Vagina (tissue), 2 donors: ENCODE measurements around the gene WBP1. TPM values are rescaled to one million over a fixed set of nuclear protein-coding genes. Genes with fewer than 3 reads are reported as not detected.
A peak's percentile ranks its signal among the peaks of the same experiment; 100 is the strongest.
"Not testable (repeated sequence)": the region's sequence is repeated elsewhere in the genome, so short reads cannot be mapped to it uniquely, and the experiment has no call there.

Experiments
- DNase-seq, 2 donors: peaks; one replicate each; pipeline ENCODE4 v3.0.0-alpha.2; 2017; ENCODE audit errors: extremely low spot score in 2 of 2
- H3K27ac ChIP-seq: fragments of 200-600 bp; sonication (generic); one replicate; pipeline ENCODE4 v1.5.1; 2019
- H3K27me3 ChIP-seq: fragments of 200-600 bp; sonication (generic); one replicate; pipeline ENCODE4 v1.5.1; 2019
- H3K36me3 ChIP-seq, 2 donors: fragments of 200-600 bp; sonication (generic); one replicate each; pipeline ENCODE4 v1.5.1; 2017 to 2019
- H3K4me1 ChIP-seq: fragments of 200-600 bp; sonication (generic); one replicate; pipeline ENCODE4 v1.5.1; 2019
- H3K4me3 ChIP-seq, 2 donors: fragments of 200-600 bp; sonication (generic); 1 replicate in 1 of 2; 2 replicates in 1 of 2; pipeline ENCODE4 v1.5.1; 2016 to 2019
- H3K9me3 ChIP-seq: fragments of 200-600 bp; sonication (generic); one replicate; pipeline ENCODE4 v1.5.1; 2019
- POLR2A ChIP-seq, 2 donors: fragments of 450-650 bp; IDR thresholded peaks; one replicate each; pipeline ENCODE4 v1.6.1; 2017; ENCODE audit warnings: antibody characterized with exemption in 2 of 2, mild to moderate bottlenecking in 2 of 2, moderate library complexity in 2 of 2
- POLR2AphosphoS5 ChIP-seq, 2 donors: sonication (generic); formaldehyde crosslinking; IDR thresholded peaks; one replicate each; pipeline ENCODE4 v1.9.0; 2017; ENCODE audit warnings: antibody characterized with exemption in 2 of 2, mild to moderate bottlenecking in 2 of 2, low read depth in 1 of 2; ENCODE audit not compliant: insufficient read depth in 1 of 2
- intact Hi-C: fragments of 100-400 bp; cut with DNase I; formaldehyde crosslinking; loops from one replicate; pipeline ENCODE4 v1.15.1; 2023
- total RNA-seq: library from RNA; depleted of rRNA; stranded (reverse); fragments of >200 nt; gene quantifications from one replicate; pipeline ENCODE4 v1.2.3, GENCODE V29; 2016
- TF ChIP-seq, protein P1 (sequence below), 3 experiments: fragments of 450-650 bp in 2 of 3; fragments of 200-600 bp in 1 of 3; sonication (generic) in 1 of 3; IDR thresholded peaks; one replicate each; pipeline ENCODE4 v1.5.1; 2017 to 2019; ENCODE audit warnings: antibody characterized with exemption in 3 of 3, mild to moderate bottlenecking in 2 of 3, moderate library complexity in 2 of 3

The WBP1 gene
- total RNA-seq, 1 donor from 2014 or later, result 63.1 TPM

DNA sequence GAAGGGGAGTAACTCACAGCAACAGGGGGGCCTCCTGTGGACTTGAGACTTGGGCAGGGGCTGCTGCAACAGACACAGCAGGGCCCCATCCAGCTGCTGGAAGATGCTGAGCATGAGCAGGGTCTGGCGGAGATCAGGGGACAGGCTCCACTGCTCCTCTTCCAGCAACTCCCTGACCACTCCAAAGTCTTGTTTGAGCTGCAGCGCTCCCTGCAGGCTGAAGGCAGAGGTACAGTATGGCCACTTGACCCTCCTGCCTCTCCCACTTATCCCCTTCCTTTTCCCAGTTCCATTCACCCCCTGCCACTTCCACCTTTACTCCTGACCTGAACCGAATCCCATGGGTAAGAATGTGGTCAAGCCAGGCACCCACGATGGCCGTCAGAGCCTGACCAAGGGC lies 16.7 kb downstream of the WBP1 start:
- peaks cover 0 to 20% of the 10 kb centered on the region in 2 donors for H3K36me3 ChIP-seq
- H3K4me1 ChIP-seq, result peaks cover 23% of the 10 kb centered on the region
- no peak for DNase-seq
- H3K9me3 ChIP-seq, result no peaks in the 10 kb centered on the region
- H3K27me3 ChIP-seq, result no peaks in the 10 kb centered on the region
- H3K4me3 ChIP-seq, result no peak overlapping the region
- no peak for TF ChIP-seq POLR2A (IDR thresholded peaks at IDR 0.05)
- TF ChIP-seq, protein P1, sequence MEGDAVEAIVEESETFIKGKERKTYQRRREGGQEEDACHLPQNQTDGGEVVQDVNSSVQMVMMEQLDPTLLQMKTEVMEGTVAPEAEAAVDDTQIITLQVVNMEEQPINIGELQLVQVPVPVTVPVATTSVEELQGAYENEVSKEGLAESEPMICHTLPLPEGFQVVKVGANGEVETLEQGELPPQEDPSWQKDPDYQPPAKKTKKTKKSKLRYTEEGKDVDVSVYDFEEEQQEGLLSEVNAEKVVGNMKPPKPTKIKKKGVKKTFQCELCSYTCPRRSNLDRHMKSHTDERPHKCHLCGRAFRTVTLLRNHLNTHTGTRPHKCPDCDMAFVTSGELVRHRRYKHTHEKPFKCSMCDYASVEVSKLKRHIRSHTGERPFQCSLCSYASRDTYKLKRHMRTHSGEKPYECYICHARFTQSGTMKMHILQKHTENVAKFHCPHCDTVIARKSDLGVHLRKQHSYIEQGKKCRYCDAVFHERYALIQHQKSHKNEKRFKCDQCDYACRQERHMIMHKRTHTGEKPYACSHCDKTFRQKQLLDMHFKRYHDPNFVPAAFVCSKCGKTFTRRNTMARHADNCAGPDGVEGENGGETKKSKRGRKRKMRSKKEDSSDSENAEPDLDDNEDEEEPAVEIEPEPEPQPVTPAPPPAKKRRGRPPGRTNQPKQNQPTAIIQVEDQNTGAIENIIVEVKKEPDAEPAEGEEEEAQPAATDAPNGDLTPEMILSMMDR (IDR thresholded peaks at IDR 0.05), result no peak
- TF ChIP-seq POLR2AphosphoS5 (IDR thresholded peaks at IDR 0.05; ENCODE audit: insufficient read depth in 1 of 2, low read depth in 1 of 2), result no peak
- no peak overlapping the region for H3K27ac ChIP-seq
- intact Hi-C loops, result no loop called here

DNA sequence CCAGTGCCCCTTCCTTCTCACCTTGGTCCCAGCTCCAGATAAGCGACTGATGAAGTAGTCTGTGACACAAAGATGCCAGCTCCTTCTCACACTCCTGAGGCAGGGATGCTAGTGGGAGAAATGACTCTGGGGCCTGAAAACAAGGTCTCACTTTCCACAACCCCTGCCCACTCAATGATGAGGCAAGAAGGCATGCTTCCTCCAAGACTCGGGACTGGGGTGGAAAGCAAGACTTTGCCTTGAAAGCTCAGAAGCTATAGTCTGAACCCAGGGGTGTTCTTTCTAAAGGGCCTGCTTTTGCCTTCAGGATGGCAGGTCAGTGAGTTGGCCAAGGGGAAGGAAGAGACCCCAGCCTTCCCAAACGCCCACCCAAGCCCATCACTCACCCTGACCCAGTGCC lies 23.2 kb downstream of the WBP1 start:
- TF ChIP-seq, protein P1 (IDR thresholded peaks at IDR 0.05), result no peak
- no peak for TF ChIP-seq POLR2AphosphoS5 (IDR thresholded peaks at IDR 0.05; ENCODE audit: insufficient read depth in 1 of 2, low read depth in 1 of 2)
- no peak for TF ChIP-seq POLR2A (IDR thresholded peaks at IDR 0.05)
- Histone ChIP-seq H3K4me3 (peak overlapping the region; percentile 75 to 79), H3K4me1 (peaks cover 35% of the 10 kb centered on the region), H3K9me3 (no peaks in the 10 kb centered on the region), H3K27me3 (no peaks in the 10 kb centered on the region), H3K27ac (no peak overlapping the region), H3K36me3 (peaks cover 0 to 5% of the 10 kb centered on the region in 2 donors)
- intact Hi-C loops, result loop anchor here (10.0 kb wide), 1 partner anchor 747 kb away; the partner anchor contains the start of gene TPRKB
- no peak for DNase-seq

DNA sequence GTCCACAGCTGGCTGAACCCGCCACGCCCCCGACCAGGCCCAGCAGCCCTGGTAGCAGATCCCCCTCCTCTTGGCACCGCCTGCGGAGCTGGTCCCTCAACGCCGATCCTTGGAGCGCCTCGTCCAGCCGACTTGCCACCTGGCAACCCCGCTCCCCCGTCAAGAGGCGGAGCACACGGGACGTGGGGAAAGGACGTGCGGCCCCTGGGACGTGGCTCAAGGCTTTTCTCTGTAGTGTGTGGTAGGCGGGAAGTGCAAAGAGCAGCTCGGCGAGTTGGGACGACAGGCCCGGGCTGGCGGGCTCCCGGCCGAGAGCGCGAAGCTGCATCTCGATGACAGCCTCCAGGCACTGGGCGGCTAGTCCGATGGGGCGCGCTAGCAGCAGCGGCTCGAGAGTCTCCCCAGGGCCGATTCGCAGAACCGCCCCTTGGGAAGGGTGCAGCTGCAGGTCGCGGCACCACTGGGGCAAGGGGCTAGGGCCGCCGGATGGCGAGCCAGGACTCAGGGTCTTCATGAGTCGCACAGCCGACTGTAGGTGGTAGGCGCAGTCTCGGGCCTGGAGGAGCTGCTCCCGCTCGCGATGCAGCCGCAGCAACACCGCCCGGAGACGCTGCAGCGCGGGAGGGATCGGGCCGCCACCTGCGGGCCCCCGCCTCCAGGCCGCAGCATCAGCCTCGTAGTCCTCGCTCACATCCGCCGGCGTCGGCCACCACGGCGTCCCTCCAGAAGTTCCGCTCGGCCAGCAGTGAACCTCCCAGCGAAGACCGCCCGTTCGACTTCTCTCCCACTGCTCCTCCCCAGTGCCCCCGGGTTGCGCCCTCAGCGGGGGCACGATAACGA lies 23.9 kb downstream of the WBP1 start:
- peaks cover 0 to 5% of the 10 kb centered on the region in 2 donors for H3K36me3 ChIP-seq
- H3K27me3 ChIP-seq, result no peaks in the 10 kb centered on the region
- peak overlapping the region; percentile 87 for H3K27ac ChIP-seq
- H3K4me3 ChIP-seq, result peak overlapping the region; percentile 75 to 79
- intact Hi-C loops, result loop anchor here (2.0 to 10.0 kb wide), 2 partner anchors 105 to 747 kb away; partner anchors contain the start of gene TPRKB
- H3K4me1 ChIP-seq, result peaks cover 35% of the 10 kb centered on the region
- no peaks in the 10 kb centered on the region for H3K9me3 ChIP-seq
- TF ChIP-seq POLR2A (IDR thresholded peaks at IDR 0.05) (no peak), POLR2AphosphoS5 (IDR thresholded peaks at IDR 0.05; ENCODE audit: insufficient read depth in 1 of 2, low read depth in 1 of 2) (no peak)
- TF ChIP-seq, protein P1 (IDR thresholded peaks at IDR 0.05), result no peak
- DNase-seq, result no peak

DNA sequence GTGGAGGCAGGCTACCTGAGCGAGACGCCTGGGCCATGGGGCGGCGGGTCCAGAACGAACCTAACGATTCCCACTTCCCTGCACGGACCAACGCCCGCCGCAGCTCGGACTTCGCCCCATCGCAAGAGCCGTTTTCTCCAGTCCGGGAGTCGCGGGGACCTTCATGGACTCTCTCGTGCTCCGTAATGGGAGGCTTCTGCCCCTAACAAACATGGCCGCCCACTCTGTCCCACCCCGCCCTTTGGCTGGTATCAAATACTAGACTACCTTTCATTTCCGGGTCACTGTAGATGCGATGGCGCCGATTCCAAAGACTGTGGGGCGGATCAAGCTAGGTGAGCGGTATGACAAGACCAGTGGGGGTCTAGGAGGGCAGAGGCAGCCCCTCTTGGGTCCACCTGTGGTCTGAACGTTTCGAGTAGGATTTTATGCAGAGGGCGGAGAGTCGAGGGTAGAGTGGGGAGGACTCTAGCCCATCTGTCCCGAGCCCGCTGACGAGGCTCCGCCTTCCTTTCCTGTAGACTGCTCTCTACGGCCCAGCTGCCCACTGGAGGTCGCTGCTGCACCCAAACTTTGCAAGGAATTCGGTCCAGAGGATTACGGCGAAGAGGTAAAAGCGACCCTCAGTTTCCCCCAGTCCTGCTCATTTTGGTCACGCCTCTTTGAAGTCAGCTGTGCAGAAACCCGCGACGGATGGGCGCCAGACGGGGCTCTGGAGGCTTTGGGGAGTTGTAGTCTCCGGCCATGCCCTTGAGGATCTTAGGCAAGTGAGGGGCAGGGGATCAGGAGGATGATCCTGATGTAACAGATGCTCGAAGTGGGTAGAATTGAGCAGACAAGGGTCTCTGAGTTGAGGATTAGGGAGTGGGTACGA lies 24.8 kb downstream of the WBP1 start, which contains the start of the genes CCDC142 and TTC31:
Gene CCDC142, minus strand, starts transcription at position 198 of the 874 bp plus-strand sequence. Its CDS starts 161 bp downstream, at position 37.
Gene TTC31, plus strand, starts transcription at position 281 of the 874 bp plus-strand sequence. Its CDS starts 15 bp downstream, at position 296.
- Histone ChIP-seq H3K27me3 (no peaks in the 10 kb centered on the region), H3K36me3 (no peaks in the 10 kb centered on the region), H3K4me1 (peaks cover 35% of the 10 kb centered on the region), H3K9me3 (no peaks in the 10 kb centered on the region), H3K4me3 (peak within 1 kb of the TSS; percentile 75 to 79), H3K27ac (peak within 1 kb of the TSS; percentile 87)
- intact Hi-C loops, result loop anchor here (2.0 to 10.0 kb wide), 2 partner anchors 104 to 748 kb away; partner anchors contain the start of gene TPRKB
- TF ChIP-seq, protein P1 (IDR thresholded peaks at IDR 0.05), result peak; percentile 49 to 83 (median 76)
- TF ChIP-seq POLR2A (IDR thresholded peaks at IDR 0.05) (peak in 1 of 2 donors; percentile 29), POLR2AphosphoS5 (IDR thresholded peaks at IDR 0.05; ENCODE audit: insufficient read depth in 1 of 2, low read depth in 1 of 2) (peak; percentile 89 to 98)
- DNase-seq, result peak in 1 of 2 donors; percentile 98

DNA sequence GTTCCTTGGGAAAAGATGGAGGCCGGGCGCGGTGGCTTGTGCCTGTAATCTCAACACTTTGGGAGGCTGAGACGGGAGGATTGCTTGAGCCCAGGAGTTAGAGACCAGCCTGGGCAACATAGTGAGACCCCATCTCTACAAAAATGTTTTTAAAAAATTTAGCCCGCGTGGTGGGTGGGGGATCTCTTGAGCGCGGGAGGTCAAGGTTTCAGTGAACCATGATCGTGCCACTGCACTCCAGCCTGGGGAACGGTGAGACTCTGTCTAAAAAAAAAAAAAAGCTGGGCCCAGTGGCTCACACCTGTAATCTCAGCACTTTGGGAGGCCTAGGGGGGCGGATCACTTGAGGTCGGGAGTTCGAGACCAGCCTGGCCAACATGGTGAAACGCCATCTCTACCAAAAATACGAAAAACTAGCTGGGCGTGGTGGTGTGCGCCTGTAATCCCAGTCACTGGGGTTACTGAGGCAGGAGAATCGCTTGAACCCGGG lies 25.5 kb downstream of the WBP1 start:
- DNase-seq, H3K27me3 ChIP-seq, H3K36me3 ChIP-seq, H3K9me3 ChIP-seq: not testable (repeated sequence)
- intact Hi-C loops, result loop anchor here (2.0 to 10.0 kb wide), 2 partner anchors 103 to 749 kb away; partner anchors contain the start of gene TPRKB
- peaks cover 35% of the 10 kb centered on the region for H3K4me1 ChIP-seq
- peak overlapping the region; percentile 87 for H3K27ac ChIP-seq
- H3K4me3 ChIP-seq, result peak overlapping the region; percentile 75 to 79
